Inflammatory macrophage treated with lipopolysaccharide for 1 hour (primary cell): ENCODE data around the gene PRKAG2.

Source experiments
- DNase-seq, 2 donors: peaks; one replicate each; pipeline ENCODE4 v3.0.0-alpha.2; 2020 to 2022

PRKAG2 gene

GRCh38 chr7:151664268-151664667 lies 212.6 kb downstream of the PRKAG2 start:
- DNase-seq, result no peak

- no peak for DNase-seq
These were observed 213.4 kb downstream of the PRKAG2 start for GRCh38 chr7:151663382-151664100.

GRCh38 chr7:151662251-151662826 lies 214.6 kb downstream of the PRKAG2 start:
- no peak for DNase-seq

GRCh38 chr7:151661587-151661986 lies 215.3 kb downstream of the PRKAG2 start:
- DNase-seq, result no peak

GRCh38 chr7:151660141-151660540 lies 216.8 kb downstream of the PRKAG2 start:
- DNase-seq, result no peak

- DNase-seq, result no peak
These were observed 217.7 kb downstream of the PRKAG2 start for GRCh38 chr7:151659219-151659618.

GRCh38 chr7:151658778-151659177 lies 218.1 kb downstream of the PRKAG2 start:
- DNase-seq, result no peak

- DNase-seq, result no peak
These were observed 219.7 kb downstream of the PRKAG2 start for GRCh38 chr7:151657173-151657572.

- DNase-seq, result no peak
These were observed 221.4 kb downstream of the PRKAG2 start for GRCh38 chr7:151655555-151655954.

GRCh38 chr7:151652111-151652510 lies 224.8 kb downstream of the PRKAG2 start:
- DNase-seq, result no peak

GRCh38 chr7:151650161-151650560 lies 226.8 kb downstream of the PRKAG2 start:
- no peak for DNase-seq

GRCh38 chr7:151648429-151648828 lies 228.5 kb downstream of the PRKAG2 start:
- DNase-seq, result no peak

- no peak for DNase-seq
These were observed 229.0 kb downstream of the PRKAG2 start for GRCh38 chr7:151647874-151648273.

- no peak for DNase-seq
These were observed 229.9 kb downstream of the PRKAG2 start for GRCh38 chr7:151647006-151647405.

- DNase-seq, result no peak
These were observed 231.6 kb downstream of the PRKAG2 start for GRCh38 chr7:151645311-151645710.

GRCh38 chr7:151644554-151644953 lies 232.4 kb downstream of the PRKAG2 start:
- DNase-seq, result no peak

GRCh38 chr7:151642746-151643145 lies 234.2 kb downstream of the PRKAG2 start:
- no peak for DNase-seq

- DNase-seq, result no peak
These were observed 235.3 kb downstream of the PRKAG2 start for GRCh38 chr7:151641587-151641986.

- no peak for DNase-seq
These were observed 239.1 kb downstream of the PRKAG2 start for GRCh38 chr7:151637781-151638261.

GRCh38 chr7:151634643-151635042 lies 242.3 kb downstream of the PRKAG2 start:
- no peak for DNase-seq

- DNase-seq, result no peak
These were observed 243.5 kb downstream of the PRKAG2 start for GRCh38 chr7:151633516-151633812.

- peak; percentile 86 to 92 for DNase-seq
These were observed 244.0 kb downstream of the PRKAG2 start for GRCh38 chr7:151632750-151633515.

GRCh38 chr7:151631953-151632749 lies 244.8 kb downstream of the PRKAG2 start:
- peak; percentile 76 to 92 for DNase-seq
